Left colon (tissue), 2 donors: ENCODE data around the gene UBR2. TPM values are rescaled to one million over a fixed set of nuclear protein-coding genes. Genes with fewer than 3 reads are reported as not detected.
"Not testable (repeated sequence)": the region's sequence is repeated elsewhere in the genome, so short reads cannot be mapped to it uniquely, and the experiment has no call there.

Experiments
- ATAC-seq: fragments of 200-7000 bp; cut with Tn5 transposase; one replicate; pipeline ENCODE4 v1.9.1; 2020; ENCODE audit warnings: mild to moderate bottlenecking, moderate library complexity
- DNase-seq, 2 donors: peaks; one replicate each; pipeline ENCODE4 v3.0.0-alpha.2; 2020
- intact Hi-C, 2 donors: fragments of 100-400 bp; cut with DNase I in 1 of 2; cut with micrococcal nuclease in 1 of 2; formaldehyde crosslinking; loops; one replicate each; pipeline versions ENCODE4 v1.11.2 to v1.14.0; 2022; cut with DNase I, micrococcal nuclease
- total RNA-seq, 2 donors: library from RNA; stranded (reverse); fragmentation: NEBNext Ultra II Directional; extraction: Animal tissue kit (Norgen Biotek cat#: 25700); gene quantifications; one replicate each; pipeline ENCODE4 v1.2.1, GENCODE V29; 2021
- donor health status: DM: no; HTN: no; CAD: no.
- donor health status: DM: yes; HTN: yes; CAD: no.

UBR2 gene
- total RNA-seq, 2 donors from 2014 or later: 39.0 to 46.5 TPM

DNA sequence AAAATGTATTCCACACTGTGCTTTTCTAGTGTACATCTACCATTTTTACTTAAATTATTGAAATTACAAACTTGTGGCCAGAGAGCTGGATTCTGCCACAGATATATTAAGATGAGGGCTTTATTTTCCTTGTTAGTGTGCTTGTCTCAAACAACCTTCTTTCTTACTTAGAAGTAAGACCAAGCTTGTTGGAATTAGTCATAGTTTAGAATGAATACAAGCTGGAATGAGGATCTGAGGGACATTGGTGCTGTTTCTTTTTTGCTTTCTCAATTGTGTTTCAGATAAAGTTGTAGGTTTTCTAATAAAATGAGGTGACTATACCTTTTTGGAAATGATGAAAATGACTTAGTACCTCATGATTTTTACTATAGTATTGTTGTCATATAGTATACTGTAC lies 40.3 kb downstream of the UBR2 start:
- no peak for DNase-seq
- intact Hi-C loops: no loop called here
- ATAC-seq: no peak

DNA sequence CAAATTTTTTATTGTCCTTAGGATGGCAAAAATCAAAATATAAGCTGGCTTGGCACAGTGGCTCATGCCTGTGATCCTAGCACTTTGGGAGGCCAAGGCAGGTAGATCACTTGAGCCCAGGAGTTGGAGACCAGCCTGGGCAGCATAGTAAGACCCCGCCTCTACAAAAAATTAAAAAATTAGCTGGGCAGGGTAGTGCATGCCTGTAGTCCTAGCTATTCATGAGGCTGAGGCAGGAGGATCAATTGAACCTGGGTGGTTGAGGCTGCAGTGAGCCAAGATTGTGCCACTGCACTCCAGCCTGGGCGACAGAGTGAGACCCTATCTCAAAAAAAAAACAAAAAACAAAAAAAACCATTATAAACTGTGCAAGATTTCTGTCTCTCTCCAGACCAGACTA lies 40.9 kb downstream of the UBR2 start:
- intact Hi-C loops, ATAC-seq, DNase-seq: not testable (repeated sequence)

DNA sequence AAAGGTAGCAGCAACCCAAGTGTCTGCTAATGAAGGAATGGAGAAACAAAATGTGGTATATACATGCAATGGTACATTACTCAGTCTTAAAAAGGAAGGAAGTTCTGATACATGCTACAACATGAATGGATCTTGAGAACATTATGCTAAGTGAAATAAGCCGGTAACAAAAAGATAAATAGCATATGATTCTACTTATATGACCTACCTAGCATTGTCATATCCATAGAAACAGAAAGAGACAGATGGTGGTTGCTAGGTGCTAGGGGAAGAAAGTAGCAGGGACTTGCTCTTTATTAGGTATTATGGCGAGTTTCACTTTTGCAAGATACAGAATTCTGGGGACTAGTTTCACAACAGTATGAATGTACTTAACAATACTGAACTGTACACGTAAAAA lies 46.6 kb downstream of the UBR2 start:
- ATAC-seq (no peak), DNase-seq (no peak)
- intact Hi-C loops: no loop called here

DNA sequence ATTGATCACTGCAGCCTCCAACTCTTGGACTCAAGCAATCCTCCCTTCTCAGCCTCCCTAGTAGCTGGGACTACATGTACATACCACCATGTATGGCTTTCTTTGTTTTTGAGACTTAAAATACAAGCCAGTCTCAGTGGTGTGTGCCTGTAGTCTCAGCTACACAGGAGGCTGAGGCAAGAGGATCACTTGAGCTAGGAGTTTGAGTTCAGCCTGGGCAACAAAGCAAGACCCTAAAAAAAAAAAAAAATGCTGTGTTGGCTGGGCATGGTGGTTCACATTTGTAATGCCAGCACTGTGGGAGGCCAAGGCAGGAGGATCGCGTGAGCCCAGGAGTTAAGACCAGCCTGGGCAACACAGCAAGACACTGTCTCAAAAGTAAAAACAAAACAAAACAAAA lies 51.7 kb downstream of the UBR2 start:
- ATAC-seq (no peak), DNase-seq (no peak)
- intact Hi-C loops: no loop called here

DNA sequence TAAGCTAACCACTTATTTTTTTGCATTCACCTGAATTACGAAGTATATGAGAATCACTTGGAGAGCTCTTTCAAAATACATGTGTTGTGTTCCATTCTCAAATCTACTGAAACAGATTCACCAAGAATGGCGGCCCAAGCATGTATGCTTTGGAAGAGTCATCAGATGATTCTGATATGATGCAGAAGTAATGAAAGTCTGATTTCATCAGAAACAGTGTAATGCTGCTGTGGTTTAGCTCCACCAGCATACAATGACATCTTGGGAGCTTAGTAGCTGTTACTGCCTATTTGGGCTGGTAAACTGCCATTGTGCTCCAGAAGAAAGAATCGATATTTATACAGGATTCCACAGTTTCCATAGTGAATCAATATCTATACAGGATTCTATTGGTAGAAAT lies 52.9 kb downstream of the UBR2 start:
- no peak for ATAC-seq
- intact Hi-C loops: no loop called here
- DNase-seq: no peak

DNA sequence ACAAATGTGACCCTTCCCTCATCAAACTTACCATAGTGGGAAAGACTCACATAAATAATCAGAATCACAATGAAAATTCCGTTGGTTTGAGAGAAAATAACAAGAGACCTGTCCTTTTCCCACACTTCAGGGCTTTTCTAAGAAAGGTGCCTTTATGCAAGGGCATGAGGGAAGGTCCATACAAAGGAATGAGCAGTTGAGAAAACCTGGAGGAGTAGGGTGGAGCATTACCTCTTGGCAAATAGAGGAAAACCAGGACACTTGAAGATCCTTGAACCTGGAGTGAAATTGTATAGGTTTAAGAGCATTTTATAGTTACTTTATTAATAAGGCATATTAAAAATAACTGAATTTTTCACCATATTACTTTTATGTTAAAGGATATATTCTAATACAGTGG lies 54.3 kb downstream of the UBR2 start:
- ATAC-seq: no peak

DNA sequence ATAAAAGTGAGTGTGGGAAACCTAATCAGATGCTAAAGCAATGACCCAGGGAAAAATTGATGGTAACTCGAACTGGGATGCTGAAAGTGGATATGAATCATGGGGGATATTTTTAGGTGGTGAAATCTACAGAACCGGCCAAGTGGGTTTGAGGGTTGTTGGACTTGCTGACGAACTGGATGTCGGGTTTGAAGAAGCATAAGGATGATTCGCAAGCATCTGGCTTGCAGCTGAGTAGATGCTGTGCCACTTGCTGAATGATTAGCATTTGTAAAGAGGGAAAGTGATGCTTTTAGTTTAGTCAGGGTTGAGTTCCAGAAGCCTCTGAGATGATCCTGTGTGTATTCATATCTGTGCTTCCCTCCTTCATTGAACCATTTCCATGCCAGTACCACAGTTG lies 54.9 kb downstream of the UBR2 start:
- ATAC-seq (no peak), DNase-seq (no peak)
- intact Hi-C loops: no loop called here

More for the DNA sequence above, 54.3 kb downstream of the UBR2 start:
- intact Hi-C loops: no loop called here
- no peak for DNase-seq

DNA sequence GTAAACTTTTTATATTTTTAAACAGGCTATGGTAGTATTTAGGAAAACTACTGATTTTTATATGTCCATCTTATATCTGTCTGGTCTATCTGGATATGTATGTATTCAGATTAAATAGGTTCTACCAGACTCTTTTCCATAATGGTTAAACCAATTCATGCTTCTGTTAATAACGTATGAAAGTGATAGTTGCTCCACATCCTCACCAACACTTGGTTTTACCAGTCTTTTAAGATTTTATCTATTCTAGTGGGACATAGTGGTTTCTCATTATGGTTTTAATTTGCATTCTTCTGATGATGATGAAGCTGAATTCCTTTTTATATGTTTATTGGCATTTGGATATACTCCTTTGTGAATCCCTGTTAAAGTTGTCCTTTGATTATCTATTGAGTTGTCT lies 56.1 kb downstream of the UBR2 start:
- ATAC-seq (no peak), DNase-seq (no peak)
- intact Hi-C loops: no loop called here

DNA sequence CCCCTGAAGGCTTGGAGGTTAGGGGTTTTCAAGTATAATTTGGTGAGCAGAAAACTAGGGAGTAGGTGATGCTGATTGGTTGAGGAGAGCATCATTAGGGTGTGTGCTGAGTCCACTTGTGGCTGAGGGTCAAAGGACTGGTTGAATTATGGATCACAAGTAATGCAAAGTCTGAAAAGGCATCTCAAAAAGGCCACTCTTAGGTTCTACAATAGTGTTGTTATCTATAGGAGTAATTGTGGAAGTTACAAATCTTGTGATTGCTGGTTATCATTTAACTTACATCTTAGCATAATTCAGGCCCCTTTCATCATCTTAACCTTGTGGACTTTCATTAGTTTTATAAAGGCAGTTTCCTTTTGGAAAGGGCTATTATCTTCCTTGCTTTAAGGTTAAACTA lies 60.8 kb downstream of the UBR2 start:
- intact Hi-C loops: no loop called here
- DNase-seq (no peak), ATAC-seq (no peak)

DNA sequence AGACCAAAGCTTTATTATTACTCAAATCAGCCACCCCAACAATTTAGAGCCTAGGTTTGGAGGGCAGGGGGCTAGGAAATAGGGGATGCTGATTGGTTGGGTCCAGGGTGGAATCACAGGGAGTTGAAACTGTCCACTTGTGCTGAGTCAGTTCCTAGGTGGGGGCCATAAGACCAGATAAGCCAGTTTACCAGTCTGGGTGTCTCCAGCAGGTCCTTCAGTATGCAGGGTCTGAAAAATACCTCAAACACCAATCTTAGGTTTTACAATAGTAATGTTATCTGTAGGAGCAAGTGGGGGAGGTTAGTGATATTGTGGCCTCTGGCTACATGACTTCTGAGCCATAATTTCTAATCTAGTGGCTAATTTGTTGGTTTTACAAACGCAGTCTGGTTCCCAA lies 63.2 kb downstream of the UBR2 start:
- DNase-seq (no peak), ATAC-seq (no peak)
- intact Hi-C loops: no loop called here

DNA sequence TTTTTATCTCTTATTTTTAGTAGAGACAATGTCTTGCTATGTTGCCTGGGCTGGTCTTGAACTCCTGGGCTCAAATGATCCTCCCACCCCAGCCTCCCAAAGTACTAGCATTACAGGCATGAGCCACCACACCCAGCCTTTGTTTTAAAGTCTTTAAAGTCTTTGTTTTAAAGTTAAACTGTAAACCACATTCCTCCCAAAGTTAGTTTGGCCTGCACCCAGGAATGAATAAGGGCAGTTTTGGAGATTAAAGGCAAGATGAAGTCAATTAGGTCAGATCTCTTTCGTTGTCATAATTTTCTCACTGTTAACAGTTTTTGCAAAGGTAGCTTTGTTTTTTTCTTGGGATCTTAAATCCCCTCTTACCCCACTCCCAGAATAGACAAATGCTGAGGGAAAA lies 63.8 kb downstream of the UBR2 start:
- ATAC-seq (peak; percentile 26), DNase-seq (no peak)
- intact Hi-C loops: no loop called here

DNA sequence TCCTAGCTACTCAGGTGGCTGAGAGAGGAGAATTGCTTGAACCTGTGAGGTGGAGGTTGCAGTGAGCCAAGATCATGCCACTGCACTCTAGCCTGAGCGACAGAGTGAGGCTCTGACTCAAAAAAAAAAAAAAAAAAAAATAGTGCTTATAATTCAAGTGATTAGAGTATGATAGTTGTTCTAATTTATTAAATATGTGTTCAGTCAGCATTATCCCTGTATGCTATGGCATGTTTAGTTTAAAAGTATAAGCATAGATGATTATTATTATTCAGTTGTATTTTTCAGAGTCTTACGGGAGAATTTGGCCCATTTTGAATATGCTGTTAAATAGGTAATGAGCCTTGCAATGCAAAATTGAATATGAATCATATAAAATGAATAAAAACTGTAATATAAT lies 64.8 kb downstream of the UBR2 start:
- no peak for DNase-seq
- intact Hi-C loops: no loop called here
- ATAC-seq: no peak

DNA sequence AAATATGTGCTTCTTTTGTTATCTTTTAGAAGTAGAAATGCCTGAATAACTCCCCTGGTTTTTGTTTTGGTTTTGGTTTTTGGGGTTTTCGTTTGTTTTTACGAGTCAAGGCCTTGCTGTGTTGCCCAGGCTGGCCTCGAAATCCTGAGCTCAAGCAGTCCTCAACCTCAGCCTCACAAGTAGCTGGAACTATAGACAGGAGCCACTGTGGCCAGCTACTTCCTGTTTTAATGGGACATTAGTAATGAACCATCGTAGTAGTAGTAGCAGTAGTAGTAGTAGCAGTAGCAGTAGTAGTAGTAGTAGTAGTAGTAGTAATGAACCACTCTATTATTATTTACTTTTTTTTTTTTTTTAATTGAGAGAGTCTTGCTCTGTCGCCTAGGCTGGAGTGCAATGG lies 66.0 kb downstream of the UBR2 start:
- intact Hi-C loops: no loop called here
- no peak for DNase-seq
- ATAC-seq: no peak

DNA sequence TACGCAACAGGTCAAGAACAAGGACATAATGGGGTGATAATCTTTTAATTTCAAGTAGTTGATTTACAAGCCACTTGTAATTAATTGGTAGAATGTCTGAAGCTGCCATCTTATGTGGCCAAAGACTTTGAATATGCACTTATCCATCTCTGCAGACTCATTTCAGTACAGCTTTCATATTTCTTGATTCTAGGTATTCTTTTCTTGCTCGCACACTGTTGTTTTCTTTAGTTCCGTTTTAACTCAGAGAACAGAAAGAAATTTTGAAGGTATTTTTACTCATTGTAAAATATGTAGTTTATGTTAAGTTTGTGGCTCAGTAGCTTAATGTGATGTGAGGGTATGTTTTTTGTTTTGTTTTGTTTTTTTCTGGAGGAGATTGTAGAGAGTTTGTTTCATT lies 73.9 kb downstream of the UBR2 start:
- no peak for ATAC-seq
- intact Hi-C loops: no loop called here
- no peak for DNase-seq

DNA sequence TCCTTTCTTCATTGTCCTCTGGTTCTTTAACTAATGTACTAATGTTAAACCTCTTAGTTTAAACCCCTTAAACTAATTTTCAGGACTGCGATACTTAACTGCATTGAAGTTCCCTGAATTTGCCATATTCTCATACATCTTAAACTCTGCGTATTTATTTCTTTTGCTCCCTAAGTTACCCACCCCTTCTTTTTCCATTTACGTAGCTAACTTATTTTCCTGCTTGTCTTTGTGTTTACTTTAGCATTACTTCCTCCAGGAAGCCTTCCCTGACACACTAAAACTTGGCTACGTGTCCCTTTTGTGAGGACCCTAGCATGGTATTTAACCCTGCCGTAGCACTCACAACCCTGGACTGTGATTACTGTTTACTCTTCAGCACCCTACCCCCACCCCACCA lies 79.0 kb downstream of the UBR2 start:
- peak; percentile 39 for ATAC-seq
- intact Hi-C loops: no loop called here
- no peak for DNase-seq

DNA sequence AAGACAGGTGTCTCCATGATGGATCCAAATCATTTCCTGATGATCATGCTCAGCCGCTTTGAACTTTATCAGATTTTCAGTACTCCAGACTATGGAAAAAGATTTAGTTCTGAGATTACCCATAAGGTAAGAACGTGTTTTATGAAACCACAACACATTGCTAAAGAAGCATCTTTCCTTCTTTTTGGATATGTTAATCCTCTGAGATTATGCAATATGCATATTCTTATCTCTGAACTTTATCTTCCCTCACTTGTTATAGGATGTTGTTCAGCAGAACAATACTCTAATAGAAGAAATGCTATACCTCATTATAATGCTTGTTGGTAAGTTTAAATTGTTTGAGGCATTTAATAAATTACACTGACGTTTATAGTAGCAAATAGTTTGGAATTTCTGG lies 80.4 kb downstream of the UBR2 start:
- intact Hi-C loops: no loop called here
- DNase-seq (no peak), ATAC-seq (no peak)

DNA sequence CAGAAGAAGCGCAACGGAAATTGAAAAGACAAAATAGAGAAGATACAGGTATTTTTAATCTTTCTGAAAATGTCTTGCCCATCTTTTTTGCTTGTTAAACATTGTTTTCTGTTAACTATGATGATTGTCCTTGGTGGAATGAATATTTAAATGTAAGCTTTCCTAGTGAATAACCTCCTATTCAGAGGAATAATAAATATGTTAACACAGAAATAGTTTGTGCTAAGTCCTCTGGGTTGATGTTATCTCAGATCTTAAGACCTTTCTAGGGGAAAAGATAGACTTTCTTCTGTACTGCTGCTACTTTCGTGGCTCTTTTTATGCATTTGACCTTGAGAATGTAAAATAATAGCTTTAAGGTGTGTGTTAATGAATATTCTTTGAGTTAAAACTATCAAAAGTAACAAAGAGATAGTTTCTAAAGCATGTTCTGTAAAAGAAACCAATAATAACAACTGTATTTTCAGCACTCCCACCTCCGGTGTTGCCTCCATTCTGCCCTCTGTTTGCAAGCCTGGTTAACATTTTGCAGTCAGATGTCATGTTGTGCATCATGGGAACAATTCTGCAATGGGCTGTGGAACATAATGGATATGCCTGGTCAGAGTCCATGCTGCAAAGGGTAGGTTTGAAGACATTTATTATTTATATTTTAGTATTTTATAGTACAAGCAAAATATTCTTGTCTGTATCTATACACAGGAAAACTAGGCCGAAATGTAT lies 88.4 kb downstream of the UBR2 start:
- intact Hi-C loops: no loop called here
- no peak for ATAC-seq
- DNase-seq: no peak

DNA sequence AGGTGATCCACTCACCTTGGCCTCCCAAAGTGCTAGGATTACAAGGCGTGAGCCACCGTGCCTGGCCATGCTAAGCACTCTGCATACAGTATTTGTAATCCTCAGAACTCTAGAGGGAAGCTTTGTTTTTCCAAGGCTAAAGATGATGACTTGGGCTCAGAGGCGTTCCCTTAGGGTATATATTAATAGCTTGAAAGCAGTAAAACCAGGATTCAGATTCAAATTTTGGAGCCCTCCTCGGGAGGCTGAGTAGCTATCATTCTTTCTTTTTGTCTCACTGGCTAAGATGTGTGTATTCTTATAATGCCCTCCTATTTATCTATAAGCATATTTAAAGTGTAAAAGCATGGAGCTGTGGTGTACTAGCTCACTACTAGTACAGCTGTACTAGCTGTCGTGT lies 90.0 kb downstream of the UBR2 start:
- DNase-seq (no peak), ATAC-seq (no peak)
- intact Hi-C loops: no loop called here

DNA sequence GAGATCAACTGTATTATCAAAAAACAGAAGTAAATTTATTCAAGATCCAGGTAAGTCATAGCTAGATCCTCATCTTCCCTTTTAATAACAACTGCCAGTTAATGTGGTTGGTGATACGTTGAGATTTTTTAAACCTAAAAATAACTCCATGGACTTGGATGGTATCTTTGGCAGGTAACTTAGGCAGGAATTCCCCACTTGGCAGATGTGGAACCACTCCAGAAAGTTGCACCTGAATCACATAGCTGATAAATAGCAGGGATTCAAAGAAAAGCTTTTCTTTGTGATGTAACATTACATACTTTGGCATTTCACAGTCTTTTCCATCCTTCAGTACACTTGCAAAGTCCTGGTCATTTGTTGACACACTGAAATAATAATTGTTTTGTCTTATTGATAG lies 96.0 kb downstream of the UBR2 start:
- intact Hi-C loops: loop anchor here in 1 of 2 donors (5.0 kb wide), 2 partner anchors 67 to 217 kb away; partner anchors contain the start of gene RPL7L1
- ATAC-seq (no peak), DNase-seq (no peak)

DNA sequence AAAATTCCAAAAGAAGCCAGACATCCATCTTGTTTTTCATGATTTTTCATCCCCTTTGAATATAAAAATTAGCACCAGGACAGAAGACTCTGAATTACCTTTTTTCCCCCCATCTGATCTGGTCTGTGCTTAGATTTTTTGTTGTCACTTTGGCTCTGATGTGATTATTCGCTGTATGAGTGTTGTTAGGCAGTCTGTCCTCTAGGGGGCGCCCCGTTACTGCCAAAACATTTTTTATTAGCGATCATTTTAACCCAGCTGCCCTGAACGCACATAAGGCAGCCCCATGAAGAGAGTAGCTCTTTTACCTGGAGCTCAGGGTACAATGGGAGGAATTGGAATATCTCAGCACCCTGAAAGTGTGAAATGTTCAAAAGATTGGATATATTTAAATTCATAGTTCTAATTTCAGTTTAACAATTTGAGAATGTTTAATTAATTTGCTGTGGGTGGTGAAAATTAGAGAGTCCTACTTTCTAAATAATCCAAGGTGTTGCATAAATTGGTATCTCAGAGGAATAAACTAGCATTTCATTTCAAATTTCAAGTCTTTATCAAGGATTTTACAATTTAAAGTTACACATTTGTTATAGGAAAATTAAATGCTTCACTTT lies 97.8 kb downstream of the UBR2 start:
- peak; percentile 88 for ATAC-seq
- peak; percentile 55 to 79 for DNase-seq
- intact Hi-C loops: loop anchor here in 1 of 2 donors (5.0 kb wide), 2 partner anchors 66 to 216 kb away; partner anchors contain the start of gene RPL7L1

DNA sequence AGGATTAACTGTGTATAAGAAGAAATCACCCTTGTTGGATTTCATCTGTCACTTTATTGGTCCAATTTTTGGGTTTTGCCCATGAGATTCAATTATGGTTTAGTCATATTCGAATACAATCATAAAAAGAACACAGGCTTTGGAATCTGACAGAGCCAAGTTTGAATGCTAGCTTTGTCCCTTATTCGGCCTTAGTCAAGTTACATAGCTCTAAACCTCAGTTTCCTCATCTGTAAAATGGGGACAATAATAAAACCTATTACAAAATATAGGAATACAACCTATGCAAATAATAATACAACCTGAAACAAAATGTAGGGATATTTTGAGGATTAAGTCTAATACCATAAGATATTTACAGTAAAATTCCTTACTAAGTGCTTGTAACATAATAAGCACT lies 100.9 kb downstream of the UBR2 start:
- DNase-seq (no peak), ATAC-seq (no peak)
- intact Hi-C loops: loop anchor here in 1 of 2 donors (5.0 kb wide), 2 partner anchors 63 to 213 kb away; partner anchors contain the start of gene RPL7L1
